Tibial nerve (tissue), 4 donors: Measurements from ENCODE around the gene FHOD1. TPM values are rescaled to one million over a fixed set of nuclear protein-coding genes. Genes with fewer than 3 reads are reported as not detected.

Experiments
- DNase-seq, 2 donors: peaks; one replicate each; pipeline ENCODE4 v3.0.0-alpha.2; 2019; ENCODE audit warnings: low spot score in 2 of 2
- H3K27ac ChIP-seq, 4 donors: fragments of 200-600 bp; sonication (generic) in 3 of 4; one replicate each; pipeline ENCODE4 v1.5.1; 2017 to 2019; ENCODE audit warnings: mild to moderate bottlenecking in 1 of 4
- H3K27me3 ChIP-seq, 2 donors: fragments of 200-600 bp; sonication (generic) in 1 of 2; one replicate each; pipeline versions ENCODE4 v1.5.1 to v1.6.0; 2017 to 2019
- H3K36me3 ChIP-seq, 3 donors: fragments of 200-600 bp; sonication (generic); one replicate each; pipeline ENCODE4 v1.5.1; 2018 to 2019
- H3K4me1 ChIP-seq, 4 donors: fragments of 200-600 bp; sonication (generic) in 3 of 4; one replicate each; pipeline ENCODE4 v1.5.1; 2017 to 2019
- H3K4me3 ChIP-seq, 4 donors: fragments of 200-600 bp; sonication (generic) in 3 of 4; one replicate each; pipeline ENCODE4 v1.5.1; 2017 to 2019; ENCODE audit warnings: mild to moderate bottlenecking in 1 of 4, moderate library complexity in 1 of 4
- H3K9me3 ChIP-seq, 4 donors: fragments of 200-600 bp; sonication (generic) in 3 of 4; one replicate each; pipeline ENCODE4 v1.5.1; 2017 to 2019
- CTCF ChIP-seq, 5 experiments: fragments of 200-600 bp in 3 of 5; fragments of 450-650 bp in 2 of 5; sonication (generic) in 3 of 5; IDR thresholded peaks; one replicate each; pipeline ENCODE4 v1.5.1; 2016 to 2019; ENCODE audit warnings: antibody characterized with exemption in 5 of 5, mild to moderate bottlenecking in 3 of 5, moderate library complexity in 2 of 5
- EP300 ChIP-seq, 2 donors: sonication (generic); formaldehyde crosslinking; IDR thresholded peaks; one replicate each; pipeline ENCODE4 v1.6.1; 2017; ENCODE audit warnings: antibody characterized with exemption in 2 of 2, mild to moderate bottlenecking in 1 of 2
- POLR2A ChIP-seq, 2 donors: fragments of 450-650 bp; IDR thresholded peaks; one replicate each; pipeline ENCODE4 v1.6.1; 2017; ENCODE audit warnings: antibody characterized with exemption in 2 of 2, mild to moderate bottlenecking in 2 of 2, moderate library complexity in 2 of 2
- WGBS, 2 donors: methylation state at CpG; one replicate each; pipeline ENCODE4 v1.1.5; 2018; 5-methylcytosine and 5-hydroxymethylcytosine counted together
- total RNA-seq, 4 donors: library from RNA; depleted of rRNA; stranded (reverse); fragments of >200 nt; gene quantifications; one replicate each; pipeline ENCODE4 v1.1.0, GENCODE V29; 2016

Gene FHOD1
- total RNA-seq, 4 donors from 2014 or later: 17.3 to 45.3 (median 25.5) TPM

- H3K36me3 ChIP-seq: no peaks in the 10 kb centered on the region
- peak overlapping the region; percentile 60 to 95 (median 80) for H3K27ac ChIP-seq
- TF ChIP-seq POLR2A (IDR thresholded peaks at IDR 0.05): no peak
- TF ChIP-seq EP300 (IDR thresholded peaks at IDR 0.05): no peak
- no peak for TF ChIP-seq CTCF (IDR thresholded peaks at IDR 0.05)
- H3K4me1 ChIP-seq: peaks cover 0 to 74% (median 46%) of the 10 kb centered on the region in 4 donors
- H3K27me3 ChIP-seq: peaks cover 0 to 9% of the 10 kb centered on the region in 2 donors
- no peaks in the 10 kb centered on the region for H3K9me3 ChIP-seq
- H3K4me3 ChIP-seq: peak overlapping the region; percentile 56 to 71 (median 64)
- 10 to 17% methylated on average over 4 to 8 of the region's 8 CpGs for WGBS, 2 donors
- DNase-seq: no peak
Measured at GRCh38 chr16:67245674-67246080, 1.6 kb downstream of the FHOD1 start.

GRCh38 chr16:67245186-67245585 is 2.1 kb downstream of the FHOD1 start:
- H3K4me1 ChIP-seq: peaks cover 0 to 79% (median 50%) of the 10 kb centered on the region in 4 donors
- H3K27ac ChIP-seq: peak overlapping the region in 3 of 4 donors; percentile 73 to 95 (median 86)

GRCh38 chr16:67244387-67245185 is 2.7 kb downstream of the FHOD1 start:
- Histone ChIP-seq H3K27ac (peak overlapping the region in 3 of 4 donors; percentile 73 to 95 (median 86)), H3K36me3 (peaks cover 0 to 4% (median 0%) of the 10 kb centered on the region in 3 donors), H3K27me3 (peaks cover 0 to 7% of the 10 kb centered on the region in 2 donors), H3K4me1 (peaks cover 0 to 79% (median 50%) of the 10 kb centered on the region in 4 donors), H3K4me3 (no peak overlapping the region), H3K9me3 (no peaks in the 10 kb centered on the region)
- DNase-seq: peak in 1 of 2 donors; percentile 47
- TF ChIP-seq CTCF (IDR thresholded peaks at IDR 0.05) (no peak), EP300 (IDR thresholded peaks at IDR 0.05) (peak in 1 of 2 donors; percentile 30)
- WGBS, 2 donors: 13 to 18% methylated on average over 4 to 5 of the region's 5 CpGs

More at GRCh38 chr16:67245186-67245585, 2.1 kb downstream of the FHOD1 start:
- WGBS, 2 donors: 72 to 85% methylated on average over 3 to 4 of the region's 4 CpGs
- no peak for TF ChIP-seq EP300 (IDR thresholded peaks at IDR 0.05)
- no peak for TF ChIP-seq POLR2A (IDR thresholded peaks at IDR 0.05)
- TF ChIP-seq CTCF (IDR thresholded peaks at IDR 0.05): no peak
- H3K36me3 ChIP-seq: no peaks in the 10 kb centered on the region
- H3K27me3 ChIP-seq: peaks cover 0 to 9% of the 10 kb centered on the region in 2 donors
- H3K9me3 ChIP-seq: no peaks in the 10 kb centered on the region
- DNase-seq: no peak
- H3K4me3 ChIP-seq: peak overlapping the region in 1 of 4 donors; percentile 67

GRCh38 chr16:67243481-67243880 is 3.8 kb downstream of the FHOD1 start:
- WGBS, 2 donors: 66 to 75% methylated on average over 4 of the region's 4 CpGs
- Histone ChIP-seq H3K27ac (peak overlapping the region in 3 of 4 donors; percentile 73 to 95 (median 86)), H3K27me3 (no peaks in the 10 kb centered on the region), H3K4me3 (no peak overlapping the region), H3K36me3 (peaks cover 0 to 15% (median 0%) of the 10 kb centered on the region in 3 donors), H3K4me1 (peaks cover 0 to 69% (median 48%) of the 10 kb centered on the region in 4 donors), H3K9me3 (no peaks in the 10 kb centered on the region)
- TF ChIP-seq EP300 (IDR thresholded peaks at IDR 0.05): no peak
- no peak for TF ChIP-seq CTCF (IDR thresholded peaks at IDR 0.05)
- no peak for TF ChIP-seq POLR2A (IDR thresholded peaks at IDR 0.05)
- DNase-seq: no peak

- Histone ChIP-seq H3K9me3 (no peaks in the 10 kb centered on the region), H3K36me3 (peaks cover 0 to 27% (median 5%) of the 10 kb centered on the region in 3 donors), H3K27me3 (no peaks in the 10 kb centered on the region), H3K4me1 (peaks cover 0 to 60% (median 38%) of the 10 kb centered on the region in 4 donors), H3K4me3 (no peak overlapping the region), H3K27ac (peak overlapping the region in 3 of 4 donors; percentile 69 to 81 (median 77))
- no peak for TF ChIP-seq CTCF (IDR thresholded peaks at IDR 0.05)
- TF ChIP-seq POLR2A (IDR thresholded peaks at IDR 0.05): no peak
- TF ChIP-seq EP300 (IDR thresholded peaks at IDR 0.05): no peak
- DNase-seq: no peak
- WGBS, 2 donors: 75 to 86% methylated on average over 3 to 4 of the region's 4 CpGs
Measured at GRCh38 chr16:67242138-67242730, 5.0 kb downstream of the FHOD1 start.
